Measurements from ENCODE around the gene TNS3.

DNA sequence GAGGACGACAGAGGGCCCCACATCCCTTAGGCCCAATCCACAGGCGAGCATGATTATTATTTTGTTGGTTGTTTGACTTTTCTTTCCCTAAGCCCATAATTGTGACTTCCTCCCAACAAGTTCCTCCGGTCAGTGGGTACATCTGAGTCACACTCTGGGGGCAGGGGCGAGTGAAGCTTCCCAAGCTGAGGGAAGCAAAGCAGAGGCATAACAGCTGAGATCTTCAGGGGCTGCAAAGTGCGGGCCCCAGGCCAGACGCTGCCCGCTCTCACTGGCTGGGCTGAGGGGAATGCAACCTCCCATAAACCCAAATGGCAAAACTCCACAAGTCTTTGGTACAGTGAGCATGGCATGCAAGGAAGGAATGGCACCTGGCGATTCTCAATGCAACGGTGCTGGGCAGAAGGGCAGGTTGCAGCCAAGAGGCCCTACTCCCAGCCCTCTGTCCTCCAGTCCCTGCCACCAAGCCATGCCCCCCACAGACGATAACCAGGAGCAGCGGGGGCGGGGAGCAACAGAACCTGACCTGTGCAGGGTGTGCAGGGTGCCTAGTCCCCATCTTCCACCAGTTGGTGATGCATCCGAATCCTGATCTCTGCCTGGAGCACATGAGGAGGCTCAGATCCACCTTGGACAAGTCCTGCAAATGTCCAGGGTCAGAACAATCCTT is 25.3 kb downstream of the TNS3 start:
- TF ChIP-seq, protein P1, sequence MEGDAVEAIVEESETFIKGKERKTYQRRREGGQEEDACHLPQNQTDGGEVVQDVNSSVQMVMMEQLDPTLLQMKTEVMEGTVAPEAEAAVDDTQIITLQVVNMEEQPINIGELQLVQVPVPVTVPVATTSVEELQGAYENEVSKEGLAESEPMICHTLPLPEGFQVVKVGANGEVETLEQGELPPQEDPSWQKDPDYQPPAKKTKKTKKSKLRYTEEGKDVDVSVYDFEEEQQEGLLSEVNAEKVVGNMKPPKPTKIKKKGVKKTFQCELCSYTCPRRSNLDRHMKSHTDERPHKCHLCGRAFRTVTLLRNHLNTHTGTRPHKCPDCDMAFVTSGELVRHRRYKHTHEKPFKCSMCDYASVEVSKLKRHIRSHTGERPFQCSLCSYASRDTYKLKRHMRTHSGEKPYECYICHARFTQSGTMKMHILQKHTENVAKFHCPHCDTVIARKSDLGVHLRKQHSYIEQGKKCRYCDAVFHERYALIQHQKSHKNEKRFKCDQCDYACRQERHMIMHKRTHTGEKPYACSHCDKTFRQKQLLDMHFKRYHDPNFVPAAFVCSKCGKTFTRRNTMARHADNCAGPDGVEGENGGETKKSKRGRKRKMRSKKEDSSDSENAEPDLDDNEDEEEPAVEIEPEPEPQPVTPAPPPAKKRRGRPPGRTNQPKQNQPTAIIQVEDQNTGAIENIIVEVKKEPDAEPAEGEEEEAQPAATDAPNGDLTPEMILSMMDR (IDR thresholded peaks at IDR 0.05): no peak
- no peak for TF ChIP-seq POLR2A (IDR thresholded peaks at IDR 0.05)
